ENCODE measurements around the gene EHD1. TPM values are rescaled to one million over a fixed set of nuclear protein-coding genes. Genes with fewer than 3 reads are reported as not detected.

The EHD1 gene
- total RNA-seq, 2 experiments from 2014 or later: 101 to 153 TPM

GRCh38 chr11:64869571-64870175, 8.7 kb downstream of the EHD1 start:
- CTCF ChIA-PET (ENCODE audit: unreplicated experiment): interaction anchor here (0.6 to 2.9 kb wide), 7 partner anchors 8 to 22 kb away, joined by 3 to 16 read pairs (median 3); partner anchors contain the start of gene EHD1
- no peak for TF ChIP-seq EZH2phosphoT487 (IDR thresholded peaks at IDR 0.05; ENCODE audit: borderline replicate concordance, low read depth, low read length)
- TF ChIP-seq, protein P1, sequence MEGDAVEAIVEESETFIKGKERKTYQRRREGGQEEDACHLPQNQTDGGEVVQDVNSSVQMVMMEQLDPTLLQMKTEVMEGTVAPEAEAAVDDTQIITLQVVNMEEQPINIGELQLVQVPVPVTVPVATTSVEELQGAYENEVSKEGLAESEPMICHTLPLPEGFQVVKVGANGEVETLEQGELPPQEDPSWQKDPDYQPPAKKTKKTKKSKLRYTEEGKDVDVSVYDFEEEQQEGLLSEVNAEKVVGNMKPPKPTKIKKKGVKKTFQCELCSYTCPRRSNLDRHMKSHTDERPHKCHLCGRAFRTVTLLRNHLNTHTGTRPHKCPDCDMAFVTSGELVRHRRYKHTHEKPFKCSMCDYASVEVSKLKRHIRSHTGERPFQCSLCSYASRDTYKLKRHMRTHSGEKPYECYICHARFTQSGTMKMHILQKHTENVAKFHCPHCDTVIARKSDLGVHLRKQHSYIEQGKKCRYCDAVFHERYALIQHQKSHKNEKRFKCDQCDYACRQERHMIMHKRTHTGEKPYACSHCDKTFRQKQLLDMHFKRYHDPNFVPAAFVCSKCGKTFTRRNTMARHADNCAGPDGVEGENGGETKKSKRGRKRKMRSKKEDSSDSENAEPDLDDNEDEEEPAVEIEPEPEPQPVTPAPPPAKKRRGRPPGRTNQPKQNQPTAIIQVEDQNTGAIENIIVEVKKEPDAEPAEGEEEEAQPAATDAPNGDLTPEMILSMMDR (conservative IDR thresholded peaks at IDR 0.05; ENCODE audit: low read length): peak; percentile 79
- Histone ChIP-seq H2AFZ (ENCODE audit: low read length) (no peak overlapping the region), H3K79me2 (ENCODE audit: insufficient read depth, low read depth, low read length) (peaks cover 89% of the 10 kb centered on the region; the same call in 1 of the 2 replicates), H3K4me2 (ENCODE audit: low read length) (peak overlapping the region; percentile 96), H3K9me3 (ENCODE audit: low read length) (no peaks in the 10 kb centered on the region), H3K27ac (ENCODE audit: low read depth, low read length, poor library complexity, severe bottlenecking) (peak overlapping the region; percentile 97), H3K4me1 (ENCODE audit: insufficient read depth, low read length, poor library complexity, severe bottlenecking) (peaks cover 100% of the 10 kb centered on the region), H4K20me1 (ENCODE audit: insufficient read depth, low read length) (0 out of 2 replicates have a peak, but pooled peaks cover 4% of the 10 kb centered on the region), H3K4me3 (ENCODE audit: low read depth, low read length, poor library complexity, severe bottlenecking) (peak overlapping the region; percentile 57), H3K36me3 (ENCODE audit: insufficient read depth, low read length) (peaks cover 71% of the 10 kb centered on the region), H3K9me2 (ENCODE audit: insufficient read depth, low read length) (no peaks in the 10 kb centered on the region)
- no TSS peak for BruUV-seq (replicated peaks)
- intact Hi-C loops (cut with micrococcal nuclease; ENCODE audit: unreplicated experiment): loop anchor here (1.0 kb wide), 1 partner anchor 18 kb away; no protein-coding TSS in a partner anchor
- DNase-seq (ENCODE audit: low spot score): no peak
- POLR2A ChIA-PET: interaction anchor here (0.6 to 13.0 kb wide), 7 partner anchors 8 to 192 kb away, joined by 3 to 178 read pairs (median 4); no protein-coding TSS in a partner anchor

- peak; percentile 77 for DNase-seq (ENCODE audit: low spot score)
- H3K36me3 ChIP-seq (ENCODE audit: insufficient read depth, low read length): peaks cover 66% of the 10 kb centered on the region
- peak overlapping the region; percentile 96 for H3K4me2 ChIP-seq (ENCODE audit: low read length)
- TF ChIP-seq, protein P1 (conservative IDR thresholded peaks at IDR 0.05; ENCODE audit: low read length): 0 out of 2 replicates have a peak, but pooled peaks have one; percentile 21
- no peak for TF ChIP-seq EZH2phosphoT487 (IDR thresholded peaks at IDR 0.05; ENCODE audit: borderline replicate concordance, low read depth, low read length)
- no TSS peak for BruUV-seq (replicated peaks)
- H2AFZ ChIP-seq (ENCODE audit: low read length): no peak overlapping the region
- H3K4me1 ChIP-seq (ENCODE audit: insufficient read depth, low read length, poor library complexity, severe bottlenecking): peaks cover 100% of the 10 kb centered on the region
- no peaks in the 10 kb centered on the region for H4K20me1 ChIP-seq (ENCODE audit: insufficient read depth, low read length)
- H3K4me3 ChIP-seq (ENCODE audit: low read depth, low read length, poor library complexity, severe bottlenecking): peak overlapping the region; percentile 57
- H3K9me3 ChIP-seq (ENCODE audit: low read length): no peaks in the 10 kb centered on the region
- intact Hi-C loops (cut with micrococcal nuclease; ENCODE audit: unreplicated experiment): loop anchor here (1.0 kb wide), 1 partner anchor 18 kb away; no protein-coding TSS in a partner anchor
- peaks cover 89% of the 10 kb centered on the region for H3K79me2 ChIP-seq (ENCODE audit: insufficient read depth, low read depth, low read length)
- H3K9me2 ChIP-seq (ENCODE audit: insufficient read depth, low read length): no peaks in the 10 kb centered on the region
- CTCF ChIA-PET (ENCODE audit: unreplicated experiment): interaction anchor here (0.5 to 2.9 kb wide), 8 partner anchors 9 to 56 kb away, joined by 3 to 16 read pairs (median 4); partner anchors contain the start of genes EHD1 and PPP2R5B
- POLR2A ChIA-PET: interaction anchor here (0.6 to 13.0 kb wide), 6 partner anchors 9 to 193 kb away, joined by 3 to 178 read pairs (median 5); no protein-coding TSS in a partner anchor
- peak overlapping the region; percentile 97 for H3K27ac ChIP-seq (ENCODE audit: low read depth, low read length, poor library complexity, severe bottlenecking)
Observed at GRCh38 chr11:64868904-64869570, 9.4 kb downstream of the EHD1 start.

All from OCI-LY7 (cell line).